Muscle layer of duodenum (tissue), 2 donors: ENCODE data around the gene CYP19A1.
"Not testable (repeated sequence)": the region's sequence is repeated elsewhere in the genome, so short reads cannot be mapped to it uniquely, and the experiment has no call there.

Source experiments
- H3K27ac ChIP-seq: one replicate; pipeline ENCODE4 v1.7.0; 2013; ENCODE audit warnings: mild to moderate bottlenecking, low read length
- H3K27me3 ChIP-seq: one replicate; pipeline ENCODE4 v1.7.0; 2013; ENCODE audit warnings: low read depth, mild to moderate bottlenecking, control low read depth, low read length
- H3K36me3 ChIP-seq, 2 donors: one replicate each; pipeline ENCODE4 v1.7.0; 2013; ENCODE audit warnings: low read length in 2 of 2, control low read depth in 1 of 2, mild to moderate bottlenecking in 1 of 2; ENCODE audit not compliant: insufficient read depth in 2 of 2, control insufficient read depth in 1 of 2
- H3K4me1 ChIP-seq, 2 donors: one replicate each; pipeline ENCODE4 v1.7.0; 2013; ENCODE audit warnings: low read length in 2 of 2, mild to moderate bottlenecking in 2 of 2, control low read depth in 1 of 2, moderate library complexity in 1 of 2; ENCODE audit not compliant: insufficient read depth in 2 of 2, control insufficient read depth in 1 of 2
- H3K4me3 ChIP-seq, 2 donors: one replicate each; pipeline ENCODE4 v1.7.0; 2013; ENCODE audit warnings: low read length in 2 of 2, low read depth in 1 of 2, mild to moderate bottlenecking in 1 of 2
- H3K9me3 ChIP-seq, 2 donors: one replicate each; pipeline ENCODE4 v1.7.0; 2013; ENCODE audit warnings: low read length in 2 of 2, control low read depth in 1 of 2, mild to moderate bottlenecking in 1 of 2; ENCODE audit not compliant: control insufficient read depth in 1 of 2
- donor health status: healthy.

Gene CYP19A1

GRCh38 chr15:51288143-51289065, 50.0 kb downstream of the CYP19A1 start:
- H3K27me3 ChIP-seq = no peaks in the 10 kb centered on the region
- H3K9me3 ChIP-seq = no peaks in the 10 kb centered on the region
- H3K27ac ChIP-seq = no peak overlapping the region
- no peaks in the 10 kb centered on the region for H3K4me1 ChIP-seq
- H3K4me3 ChIP-seq = no peak overlapping the region
- no peaks in the 10 kb centered on the region for H3K36me3 ChIP-seq

DNA sequence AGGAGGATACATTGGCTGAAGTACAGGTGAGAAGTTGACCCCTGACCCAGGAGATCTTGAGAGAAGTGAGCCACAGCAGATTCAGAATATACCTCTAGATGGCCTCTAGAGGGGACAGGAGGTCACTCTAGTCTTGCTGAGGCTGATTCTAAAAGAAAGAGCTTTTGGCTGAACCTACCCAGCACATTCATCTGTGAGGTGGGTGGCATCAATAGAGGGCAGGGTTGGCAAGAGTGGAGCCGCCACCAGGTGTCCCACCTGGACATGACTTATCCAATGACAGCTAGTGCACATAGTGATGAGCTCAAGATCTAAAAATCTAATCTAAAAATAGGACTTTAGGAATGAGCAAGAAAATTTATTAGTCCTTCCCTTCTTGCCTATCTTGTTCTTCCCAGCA, 51.6 kb downstream of the CYP19A1 start:
- Histone ChIP-seq H3K4me1 (no peaks in the 10 kb centered on the region), H3K9me3 (no peaks in the 10 kb centered on the region), H3K27ac (no peak overlapping the region), H3K27me3 (no peaks in the 10 kb centered on the region), H3K4me3 (no peak overlapping the region), H3K36me3 (no peaks in the 10 kb centered on the region)

DNA sequence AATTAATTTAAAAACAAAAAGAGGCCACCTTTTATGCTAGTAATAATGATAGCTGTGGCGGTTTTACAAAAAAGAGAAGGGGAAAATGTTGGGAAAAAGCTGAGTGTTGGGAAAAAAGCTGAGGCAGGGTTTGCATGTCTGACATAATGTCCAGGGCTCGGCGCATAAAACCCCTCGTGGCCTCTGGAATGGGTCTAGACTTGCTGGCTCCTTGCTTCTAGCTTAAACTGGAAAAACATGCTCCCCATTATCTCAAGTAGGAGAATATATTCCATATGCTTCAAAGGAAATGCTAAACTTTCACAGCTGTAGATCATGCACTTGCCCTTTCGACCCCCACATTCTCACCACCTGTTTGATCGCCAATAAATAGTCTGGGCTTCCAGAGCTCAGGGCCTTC, 53.0 kb downstream of the CYP19A1 start:
- H3K27me3 ChIP-seq = no peaks in the 10 kb centered on the region
- H3K4me3 ChIP-seq = no peak overlapping the region
- H3K27ac ChIP-seq = no peak overlapping the region
- H3K9me3 ChIP-seq = no peaks in the 10 kb centered on the region
- no peaks in the 10 kb centered on the region for H3K36me3 ChIP-seq
- no peaks in the 10 kb centered on the region for H3K4me1 ChIP-seq

GRCh38 chr15:51284871-51285270, 53.5 kb downstream of the CYP19A1 start:
- no peaks in the 10 kb centered on the region for H3K27me3 ChIP-seq
- no peaks in the 10 kb centered on the region for H3K36me3 ChIP-seq
- H3K4me1 ChIP-seq = no peaks in the 10 kb centered on the region
- H3K27ac ChIP-seq = no peak overlapping the region
- H3K9me3 ChIP-seq = no peaks in the 10 kb centered on the region
- H3K4me3 ChIP-seq = no peak overlapping the region

GRCh38 chr15:51283026-51283425, 55.4 kb downstream of the CYP19A1 start:
- Histone ChIP-seq H3K4me3 (no peak overlapping the region), H3K36me3 (no peaks in the 10 kb centered on the region), H3K27ac (no peak overlapping the region), H3K9me3 (no peaks in the 10 kb centered on the region), H3K27me3 (no peaks in the 10 kb centered on the region), H3K4me1 (no peaks in the 10 kb centered on the region)

- H3K4me3 ChIP-seq, H3K27me3 ChIP-seq, H3K36me3 ChIP-seq, H3K27ac ChIP-seq, H3K9me3 ChIP-seq, H3K4me1 ChIP-seq: not testable (repeated sequence)
Measured at GRCh38 chr15:51282241-51282640, 56.2 kb downstream of the CYP19A1 start.

- Histone ChIP-seq H3K4me3 (no peak overlapping the region), H3K9me3 (no peaks in the 10 kb centered on the region), H3K27ac (no peak overlapping the region), H3K27me3 (no peaks in the 10 kb centered on the region), H3K4me1 (no peaks in the 10 kb centered on the region), H3K36me3 (no peaks in the 10 kb centered on the region)
Measured at GRCh38 chr15:51281368-51281967, 56.9 kb downstream of the CYP19A1 start.

DNA sequence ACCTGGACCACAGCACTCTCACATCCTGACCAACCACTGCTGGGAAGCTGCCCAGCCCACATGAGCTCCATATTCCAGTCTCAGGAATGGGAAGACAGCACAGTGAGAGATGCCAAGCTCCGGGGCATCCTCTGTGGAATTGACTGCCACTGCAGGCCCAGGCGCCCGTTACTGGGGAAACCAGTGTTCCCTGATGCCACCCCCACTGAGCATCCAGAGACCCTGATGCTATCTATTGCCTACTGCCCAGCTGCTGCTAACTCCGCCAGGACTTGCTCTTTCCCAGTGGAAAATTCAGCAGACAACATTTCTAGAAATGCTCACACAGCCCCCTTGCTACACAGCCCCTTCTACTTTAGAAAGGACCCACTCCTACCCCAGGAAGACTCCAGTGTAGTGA, 57.6 kb downstream of the CYP19A1 start:
- H3K9me3 ChIP-seq = no peaks in the 10 kb centered on the region
- no peak overlapping the region for H3K4me3 ChIP-seq
- H3K27ac ChIP-seq = no peak overlapping the region
- H3K27me3 ChIP-seq = no peaks in the 10 kb centered on the region
- H3K4me1 ChIP-seq = no peaks in the 10 kb centered on the region
- no peaks in the 10 kb centered on the region for H3K36me3 ChIP-seq

DNA sequence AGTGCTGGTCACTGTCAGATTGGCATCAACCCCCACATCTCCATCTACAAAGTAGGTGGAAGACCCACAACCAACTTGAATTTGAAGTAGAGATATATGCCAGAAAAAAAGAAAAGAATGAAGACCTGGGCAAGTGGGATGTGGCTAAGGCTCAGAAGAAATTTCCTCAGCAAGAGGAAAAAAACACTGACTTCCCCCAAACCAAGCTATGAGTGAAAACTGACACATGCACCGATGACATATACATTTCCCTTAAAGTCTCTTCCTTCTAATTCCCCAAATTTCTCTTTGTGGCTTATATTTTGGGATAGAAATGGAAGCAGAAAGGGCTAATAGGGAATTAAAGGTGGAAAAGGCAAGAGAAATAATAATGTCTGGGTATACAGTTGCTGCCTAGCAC, 59.0 kb downstream of the CYP19A1 start:
- Histone ChIP-seq H3K36me3 (no peaks in the 10 kb centered on the region), H3K27ac (no peak overlapping the region)

DNA sequence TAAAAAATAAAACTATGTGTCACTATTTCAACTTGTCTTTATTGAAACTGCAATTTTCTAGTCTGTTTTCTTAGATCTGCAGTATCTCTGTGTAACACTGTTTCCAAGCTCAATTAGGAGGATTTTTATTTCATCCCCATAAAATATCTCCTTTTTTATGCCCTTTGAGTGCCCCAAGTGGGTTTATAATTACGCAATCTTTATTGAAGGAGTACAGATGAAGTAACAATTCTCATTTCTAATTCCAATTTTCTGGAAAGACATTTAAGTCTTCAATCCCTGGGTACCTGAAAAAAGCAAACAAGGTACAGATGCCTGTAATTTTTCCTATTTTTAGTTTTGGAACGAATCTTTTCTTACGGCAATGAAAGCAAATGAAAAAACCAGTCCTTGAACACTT, 61.3 kb downstream of the CYP19A1 start:
- H3K4me3 ChIP-seq = no peak overlapping the region
- no peak overlapping the region for H3K27ac ChIP-seq
- no peaks in the 10 kb centered on the region for H3K36me3 ChIP-seq
- no peaks in the 10 kb centered on the region for H3K9me3 ChIP-seq
- H3K27me3 ChIP-seq = no peaks in the 10 kb centered on the region
- no peaks in the 10 kb centered on the region for H3K4me1 ChIP-seq

More for the DNA sequence above, 59.0 kb downstream of the CYP19A1 start:
- Histone ChIP-seq H3K4me3 (no peak overlapping the region), H3K27me3 (no peaks in the 10 kb centered on the region), H3K9me3 (no peaks in the 10 kb centered on the region), H3K4me1 (no peaks in the 10 kb centered on the region)

- Histone ChIP-seq H3K4me3 (no peak overlapping the region), H3K4me1 (no peaks in the 10 kb centered on the region), H3K36me3 (no peaks in the 10 kb centered on the region), H3K9me3 (no peaks in the 10 kb centered on the region), H3K27me3 (peaks cover 1% of the 10 kb centered on the region), H3K27ac (no peak overlapping the region)
Measured at GRCh38 chr15:51274956-51275355, 63.4 kb downstream of the CYP19A1 start.
